H1 (cell line): ENCODE measurements around the gene NHLH1. TPM values are rescaled to one million over a fixed set of nuclear protein-coding genes. Genes with fewer than 3 reads are reported as not detected.
A peak's percentile ranks its signal among the peaks of the same experiment; 100 is the strongest.

Experiments
- CTCF ChIA-PET: fragments of 300-600 bp; sonication (Branson Sonifier 250); formaldehyde crosslinking; loops from one replicate; lab custom pipeline; 2021; ENCODE audit not compliant: partially characterized antibody; lab: Charles Lee
- POLR2A ChIA-PET: fragments of 300-600 bp; sonication (Branson Sonifier 250); formaldehyde crosslinking; loops from one replicate; lab custom pipeline; 2021; ENCODE audit warnings: inconsistent platforms; ENCODE audit not compliant: partially characterized antibody; lab: Charles Lee
- DNase-seq, 2 experiments: peaks; one replicate each; pipeline versions ENCODE4 v3.0.0 to v3.0.0-alpha.2; 2010 to 2022; ENCODE audit warnings: low spot score in 2 of 2, low read depth in 1 of 2, mixed read lengths in 1 of 2
- FAIRE-seq: peaks from 2 replicates; lab custom pipeline; 2011; peaks lifted over from hg19 to GRCh38; lab: Jason Lieb, UNC
- H2AFZ ChIP-seq: 2 replicates; pipeline ENCODE4 v1.8.1; 2012; ENCODE audit warnings: low read length, inconsistent platforms
- H2AK5ac ChIP-seq: 2 replicates; pipeline ENCODE4 v1.6.1; 2013; ENCODE audit warnings: low read depth, low read length
- H2BK120ac ChIP-seq: replicated peaks from 2 replicates; pipeline ENCODE3; 2013; ENCODE audit warnings: low read depth, low read length, inconsistent platforms
- H2BK12ac ChIP-seq: 2 replicates; pipeline ENCODE4 v1.6.1; 2013; ENCODE audit warnings: low read depth, low read length
- H2BK15ac ChIP-seq: 2 replicates; pipeline ENCODE4 v1.6.1; 2013; ENCODE audit warnings: low read length
- H2BK20ac ChIP-seq: 2 replicates; pipeline ENCODE4 v1.6.1; 2013; ENCODE audit warnings: low read length
- H2BK5ac ChIP-seq: 2 replicates; pipeline ENCODE4 v1.6.1; 2013; ENCODE audit warnings: low read depth, low read length
- H3K14ac ChIP-seq: 2 replicates; pipeline ENCODE4 v1.6.1; 2013; ENCODE audit warnings: inconsistent platforms; ENCODE audit not compliant: insufficient read length
- H3K18ac ChIP-seq: 2 replicates; pipeline ENCODE4 v1.6.1; 2013; ENCODE audit warnings: low read length; ENCODE audit errors: extremely low read depth
- H3K23ac ChIP-seq: 2 replicates; pipeline ENCODE4 v1.6.1; 2013; ENCODE audit warnings: inconsistent platforms; ENCODE audit not compliant: insufficient read length
- H3K23me2 ChIP-seq: 2 replicates; pipeline ENCODE4 v1.6.1; 2013; ENCODE audit warnings: low read depth, low read length
- H3K27ac ChIP-seq: 2 replicates; pipeline ENCODE4 v1.6.1; 2011; ENCODE audit warnings: low read depth, low read length, inconsistent platforms
- H3K27me3 ChIP-seq, 4 experiments: replicated peaks in 1 of 4; 1 replicate in 1 of 4; 2 replicates in 3 of 4; pipeline versions ENCODE4 v1.6.1 to v1.8.1; 2011 to 2013; ENCODE audit warnings: low read length in 3 of 4, mild to moderate bottlenecking in 3 of 4, inconsistent platforms in 2 of 4, mixed read lengths in 2 of 4, moderate library complexity in 1 of 4; ENCODE audit not compliant: control insufficient read depth in 3 of 4, insufficient read depth in 3 of 4; ENCODE audit errors: extremely low read depth in 1 of 4
- H3K36me3 ChIP-seq, 4 experiments: 2 replicates each; pipeline versions ENCODE4 v1.6.1 to v1.8.1; 2011 to 2013; ENCODE audit warnings: mild to moderate bottlenecking in 4 of 4, low read length in 3 of 4, moderate library complexity in 2 of 4, control low read depth in 1 of 4, inconsistent platforms in 1 of 4; ENCODE audit not compliant: insufficient read depth in 4 of 4, control insufficient read depth in 2 of 4
- H3K4ac ChIP-seq: replicated peaks from 2 replicates; pipeline ENCODE3; 2013; ENCODE audit warnings: low read length, low read depth, mixed read lengths, inconsistent platforms; ENCODE audit not compliant: insufficient read length
- H3K4me1 ChIP-seq, 4 experiments: replicated peaks in 1 of 4; 1 replicate in 1 of 4; 2 replicates in 3 of 4; pipeline versions ENCODE4 v1.6.1 to v1.8.1; 2011 to 2013; ENCODE audit warnings: low read length in 3 of 4, inconsistent platforms in 2 of 4, mixed read lengths in 1 of 4; ENCODE audit not compliant: insufficient read depth in 4 of 4, control insufficient read depth in 3 of 4
- H3K4me2 ChIP-seq, 2 experiments: 2 replicates each; pipeline versions ENCODE4 v1.6.1 to v1.8.1; 2011 to 2013; ENCODE audit warnings: low read depth in 2 of 2, low read length in 2 of 2, control low read depth in 1 of 2, inconsistent platforms in 1 of 2, mild to moderate bottlenecking in 1 of 2; ENCODE audit not compliant: insufficient read depth in 1 of 2
- H3K4me3 ChIP-seq, 4 experiments: fragments of 200-600, 300-600 bp in 1 of 4; sonication (generic), shearing (Covaris generic), sonication (Bioruptor Twin) in 1 of 4; 2 replicates each; pipeline versions ENCODE4 v1.5.1 to v1.8.1; 2011 to 2016; ENCODE audit warnings: low read length in 4 of 4, low read depth in 3 of 4, control low read depth in 2 of 4, inconsistent platforms in 2 of 4, mild to moderate bottlenecking in 2 of 4, mixed read lengths in 1 of 4, moderate library complexity in 1 of 4; ENCODE audit not compliant: insufficient read depth in 2 of 4; ENCODE audit errors: extremely low read depth in 1 of 4
- H3K56ac ChIP-seq: replicated peaks from 2 replicates; pipeline ENCODE3; 2013; ENCODE audit warnings: low read depth, mild to moderate bottlenecking, mixed read lengths, low read length, inconsistent platforms; ENCODE audit not compliant: insufficient read length
- H3K79me1 ChIP-seq: 2 replicates; pipeline ENCODE4 v1.6.1; 2013; ENCODE audit warnings: low read depth, low read length, control low read depth
- H3K79me2 ChIP-seq, 2 experiments: 2 replicates each; pipeline versions ENCODE4 v1.6.1 to v1.8.1; 2012 to 2013; ENCODE audit warnings: low read length in 2 of 2, mild to moderate bottlenecking in 2 of 2, inconsistent platforms in 1 of 2; ENCODE audit not compliant: insufficient read depth in 2 of 2, control insufficient read depth in 1 of 2
- H3K9ac ChIP-seq, 4 experiments: replicated peaks in 1 of 4; 1 replicate in 1 of 4; 2 replicates in 3 of 4; pipeline versions ENCODE4 v1.6.1 to v1.8.1; 2011 to 2013; ENCODE audit warnings: low read depth in 3 of 4, low read length in 3 of 4, control low read depth in 2 of 4, mild to moderate bottlenecking in 2 of 4, moderate library complexity in 2 of 4, inconsistent platforms in 1 of 4; ENCODE audit errors: extremely low read depth in 1 of 4
- H3K9me3 ChIP-seq, 2 experiments: 2 replicates each; pipeline versions ENCODE4 v1.6.1 to v1.8.1; 2012 to 2013; ENCODE audit warnings: mild to moderate bottlenecking in 2 of 2, moderate library complexity in 2 of 2, control low read depth in 1 of 2, inconsistent platforms in 1 of 2, low read depth in 1 of 2, low read length in 1 of 2, mixed read lengths in 1 of 2; ENCODE audit not compliant: insufficient read depth in 2 of 2
- H4K20me1 ChIP-seq, 2 experiments: replicated peaks in 1 of 2; 2 replicates each; pipeline versions ENCODE3 to v1.8.1; 2011 to 2013; ENCODE audit warnings: inconsistent platforms in 2 of 2, low read length in 2 of 2, mild to moderate bottlenecking in 1 of 2; ENCODE audit not compliant: insufficient read depth in 2 of 2, control insufficient read depth in 1 of 2
- H4K5ac ChIP-seq: 2 replicates; pipeline ENCODE4 v1.6.1; 2013; ENCODE audit warnings: low read length, low read depth, mixed read lengths, inconsistent platforms; ENCODE audit not compliant: insufficient read length
- H4K8ac ChIP-seq: 2 replicates; pipeline ENCODE4 v1.8.0; 2013; ENCODE audit warnings: mild to moderate bottlenecking, moderate library complexity, low read length, inconsistent platforms; ENCODE audit not compliant: insufficient read depth; ENCODE audit errors: extremely low read depth
- H4K91ac ChIP-seq: replicated peaks from 2 replicates; pipeline ENCODE3; 2013; ENCODE audit warnings: low read length, mixed read lengths, inconsistent platforms; ENCODE audit not compliant: insufficient read length
- CHD2 ChIP-seq: IDR thresholded peaks from 2 replicates; pipeline ENCODE4 v1.6.1; 2012; ENCODE audit warnings: low read length, improper control_type of control experiment
- EZH2 ChIP-seq: fragments of 200-600 bp; sonication (generic); IDR thresholded peaks from 2 replicates; pipeline ENCODE4 v1.7.1; 2012; ENCODE audit warnings: low read depth, mild to moderate bottlenecking, moderate library complexity, low read length, inconsistent platforms; ENCODE audit not compliant: severe bottlenecking
- KDM1A ChIP-seq: fragments of 200-600, 300-600 bp; sonication (generic); IDR thresholded peaks from 2 replicates; pipeline ENCODE4 v1.7.1; 2016; ENCODE audit warnings: mild to moderate bottlenecking, low read length, borderline replicate concordance
- NANOG ChIP-seq: IDR thresholded peaks from 2 replicates; pipeline ENCODE4 v1.6.1; 2011; ENCODE audit warnings: low read length, low read depth, mild to moderate bottlenecking, inconsistent platforms; ENCODE audit not compliant: insufficient read depth, poor library complexity, severe bottlenecking
- RBBP5 ChIP-seq: IDR thresholded peaks from 2 replicates; pipeline ENCODE4 v1.7.1; 2012; ENCODE audit warnings: low read depth, mild to moderate bottlenecking, inconsistent platforms, low read length, moderate library complexity, borderline replicate concordance
- WGBS, 2 experiments: shearing (Covaris generic) in 1 of 2; methylation state at CpG; one replicate each; pipeline versions ENCODE4 v1.1.6 to v1.1.7; 2013 to 2015; ENCODE audit warnings: low lambda C conversion rate in 2 of 2, mixed read lengths in 2 of 2, inconsistent platforms in 1 of 2, low coverage in 1 of 2, missing lambda C conversion rate in 1 of 2; ENCODE audit not compliant: insufficient replicate concordance in 2 of 2, insufficient coverage in 1 of 2, insufficient read length in 1 of 2; ENCODE audit errors: extremely low coverage in 1 of 2, missing lambda C conversion rate in 1 of 2; 5-methylcytosine and 5-hydroxymethylcytosine counted together
- polyA plus RNA-seq, 7 experiments: library from polyadenylated mRNA; depleted of rRNA in 3 of 7; stranded (reverse) in 5 of 7; unstranded in 2 of 7; fragments of >200 nt in 5 of 7; fragments of 200-250 nt in 2 of 7; gene quantifications; 1 replicate in 5 of 7; 2 replicates in 1 of 7; 4 replicates in 1 of 7; pipeline versions ENCODE4 v1.2.1 to v1.2.3, GENCODE V29; 2011 to 2013; ENCODE audit warnings: missing spikeins in 2 of 7, mixed read lengths in 2 of 7
- total RNA-seq: library from RNA; stranded (reverse); fragmentation: NEBNext Ultra II Directional; extraction: Animal tissue kit (Norgen Biotek cat#: 25700); gene quantifications from 2 replicates; pipeline ENCODE4 v1.2.1, GENCODE V29; 2021

NHLH1 gene
- total and polyA plus RNA-seq, 2 of the 8 experiments (the other 6 are each of a cell fraction or from before 2014, with no cell fraction given) = 0.39 to 0.91 TPM

DNA sequence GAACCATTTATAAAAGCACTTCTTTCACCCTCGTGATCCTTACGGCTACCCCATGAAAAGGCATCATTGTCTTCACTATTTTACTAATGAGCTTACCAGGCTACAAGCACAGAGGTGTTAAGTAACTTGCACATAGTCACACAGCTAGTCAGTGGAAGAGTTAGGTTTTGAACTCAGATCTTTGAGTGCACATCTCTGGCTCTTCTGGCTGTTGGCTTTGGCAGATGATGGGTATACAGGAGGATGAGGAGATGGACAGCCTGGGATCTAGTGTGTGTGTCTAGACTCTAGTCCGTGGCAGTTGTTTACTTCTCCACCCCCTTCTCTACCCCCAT is 45.1 kb downstream of the NHLH1 start:
- Histone ChIP-seq H3K36me3 (peaks cover under 1 to 12% (median 3%) of the 10 kb centered on the region in 4 experiments; a peak in 3 of 8 replicates), H3K56ac (no peak overlapping the region), H2BK20ac (no peak overlapping the region), H3K27ac (no peak overlapping the region), H3K27me3 (no peaks in the 10 kb centered on the region), H3K23me2 (no peaks in the 10 kb centered on the region), H3K23ac (no peak overlapping the region), H4K5ac (no peak overlapping the region), H2BK120ac (no peak overlapping the region), H2AK5ac (no peak overlapping the region), H3K9ac (no peak overlapping the region), H2BK15ac (no peak overlapping the region), H3K79me2 (peaks cover 4 to 76% of the 10 kb centered on the region in 2 experiments), H4K20me1 (peaks cover 8 to 15% of the 10 kb centered on the region in 2 experiments), H3K4ac (no peak overlapping the region), H4K91ac (no peak overlapping the region), H4K8ac (no peak overlapping the region), H3K4me2 (no peak overlapping the region), H3K4me1 (peaks cover 14 to 34% (median 26%) of the 10 kb centered on the region in 4 experiments), H3K4me3 (no peak overlapping the region), H2AFZ (no peak overlapping the region), H2BK5ac (no peak overlapping the region), H3K79me1 (peaks cover 35% of the 10 kb centered on the region), H2BK12ac (no peak overlapping the region; the same call in 1 of the 2 replicates), H3K9me3 (no peaks in the 10 kb centered on the region), H3K14ac (no peak overlapping the region), H3K18ac (no peak overlapping the region)
- DNase-seq (no peak), FAIRE-seq (no peak)
- 88% methylated on average over 3 of the region's 3 CpGs; no CpG with 5 or more reads in 1 of the 2 experiments for WGBS, 2 experiments
- POLR2A ChIA-PET = interaction anchor here (1.2 to 1.6 kb wide), 2 partner anchors 15 to 36 kb away, joined by 5 read pairs; no protein-coding TSS in a partner anchor
- TF ChIP-seq KDM1A = peak; percentile 58; the same call in 1 of the 2 replicates
- TF ChIP-seq EZH2 = no peak
- no peak for TF ChIP-seq CHD2
- no peak for TF ChIP-seq RBBP5
- TF ChIP-seq NANOG = no peak
- CTCF ChIA-PET = interaction anchor here (0.7 to 8.5 kb wide), 6 partner anchors 9 to 124 kb away, joined by 3 to 70 read pairs (median 4); partner anchors contain the start of gene NHLH1
